SU-DHL-6 (cell line): ENCODE measurements around the gene CDC42BPA.

Source experiments
- H2AFZ ChIP-seq: fragments of 200-600 bp; sonication (generic); 2 replicates; pipeline ENCODE4 v1.6.1; 2014; ENCODE audit warnings: low read depth, mild to moderate bottlenecking, moderate library complexity, mixed read lengths, antibody characterized with exemption, low read length; ENCODE audit not compliant: severe bottlenecking
- H3F3A ChIP-seq: fragments of 200-600 bp; shearing (Covaris generic); 2 replicates; pipeline ENCODE4 v1.6.0; 2016; ENCODE audit warnings: antibody characterized with exemption, mild to moderate bottlenecking; ENCODE audit not compliant: insufficient read depth
- H3K27ac ChIP-seq: fragments of 200-600 bp; sonication (generic); 2 replicates; pipeline ENCODE4 v1.5.1; 2016; ENCODE audit warnings: low read depth, mild to moderate bottlenecking, low read length, moderate library complexity, mixed read lengths
- H3K27me3 ChIP-seq: fragments of 200-600 bp; sonication (generic), shearing (Covaris generic); 2 replicates; pipeline ENCODE4 v1.6.0; 2014; ENCODE audit warnings: mild to moderate bottlenecking, low read length
- H3K36me3 ChIP-seq: fragments of 200-600 bp; sonication (generic); 2 replicates; pipeline ENCODE4 v1.6.1; 2014; ENCODE audit warnings: mild to moderate bottlenecking, low read length, mixed read lengths
- H3K4me2 ChIP-seq: fragments of 300-600, 200-600 bp; shearing (Covaris generic), sonication (generic); 2 replicates; pipeline ENCODE4 v1.6.0; 2014; ENCODE audit warnings: low read length, low read depth, mild to moderate bottlenecking; ENCODE audit not compliant: poor library complexity, severe bottlenecking
- H3K4me3 ChIP-seq: fragments of 200-600 bp; sonication (generic); 2 replicates; pipeline ENCODE4 v1.5.1; 2014; ENCODE audit warnings: antibody characterized with exemption, low read length, mild to moderate bottlenecking, mixed read lengths; ENCODE audit not compliant: insufficient read depth, poor library complexity, severe bottlenecking
- H3K79me2 ChIP-seq: fragments of 200-600 bp; sonication (generic); 2 replicates; pipeline ENCODE4 v1.6.1; 2014; ENCODE audit warnings: mild to moderate bottlenecking, low read length, moderate library complexity; ENCODE audit not compliant: insufficient read depth
- H3K9ac ChIP-seq: fragments of 200-600 bp; sonication (generic); 2 replicates; pipeline ENCODE4 v1.7.0; 2014; ENCODE audit warnings: mild to moderate bottlenecking, low read length
- H3K9me2 ChIP-seq: fragments of 200-600 bp; sonication (generic); replicated peaks from 2 replicates; pipeline ENCODE4 v1.6.1; 2014; ENCODE audit warnings: low read length; ENCODE audit not compliant: insufficient read depth
- H3K9me3 ChIP-seq: fragments of 200-600 bp; sonication (generic); 2 replicates; pipeline ENCODE4 v1.6.1; 2014; ENCODE audit warnings: low read length, mixed read lengths; ENCODE audit not compliant: insufficient read depth
- H4K20me1 ChIP-seq: fragments of 200-600 bp; sonication (generic); 2 replicates; pipeline ENCODE4 v1.6.1; 2014; ENCODE audit warnings: low read depth, mild to moderate bottlenecking, antibody characterized with exemption, low read length, moderate library complexity, mixed read lengths
- CTCF ChIP-seq: fragments of 200-600 bp; sonication (generic); IDR thresholded peaks from one replicate; pipeline ENCODE4 v1.5.1; 2017; ENCODE audit warnings: antibody characterized with exemption, mild to moderate bottlenecking, low read length, moderate library complexity; ENCODE audit not compliant: insufficient read depth, poor library complexity, severe bottlenecking
- EZH2phosphoT487 ChIP-seq: fragments of 200-600 bp; sonication (generic), shearing (Covaris generic); conservative IDR thresholded peaks from 2 replicates; pipeline ENCODE4 v1.6.1; 2018; ENCODE audit warnings: mild to moderate bottlenecking, antibody characterized with exemption, low read length, moderate library complexity, mixed read lengths

Gene CDC42BPA

GRCh38 chr1:226965581-226966440 lies 352.5 kb downstream of the CDC42BPA start:
- H3K4me2 ChIP-seq: no peak overlapping the region
- no peak for TF ChIP-seq CTCF
- no peak for TF ChIP-seq EZH2phosphoT487
- H3K9me2 ChIP-seq: no peaks in the 10 kb centered on the region
- no peak overlapping the region for H3K9ac ChIP-seq
- H3K79me2 ChIP-seq: no peaks in the 10 kb centered on the region
- no peaks in the 10 kb centered on the region for H3K27me3 ChIP-seq
- H3K4me3 ChIP-seq: no peak overlapping the region
- H3F3A ChIP-seq: no peaks in the 10 kb centered on the region
- no peaks in the 10 kb centered on the region for H3K36me3 ChIP-seq
- H3K9me3 ChIP-seq: no peaks in the 10 kb centered on the region
- no peak overlapping the region for H2AFZ ChIP-seq
- H4K20me1 ChIP-seq: no peaks in the 10 kb centered on the region
- no peak overlapping the region for H3K27ac ChIP-seq

GRCh38 chr1:226964611-226965486 lies 353.4 kb downstream of the CDC42BPA start:
- Histone ChIP-seq H3F3A (no peaks in the 10 kb centered on the region), H3K9ac (no peak overlapping the region), H4K20me1 (no peaks in the 10 kb centered on the region), H3K79me2 (no peaks in the 10 kb centered on the region), H3K36me3 (no peaks in the 10 kb centered on the region), H3K27me3 (no peaks in the 10 kb centered on the region), H3K27ac (no peak overlapping the region), H3K9me2 (no peaks in the 10 kb centered on the region), H3K4me2 (no peak overlapping the region), H2AFZ (no peak overlapping the region), H3K9me3 (no peaks in the 10 kb centered on the region), H3K4me3 (no peak overlapping the region)
- TF ChIP-seq CTCF (no peak), EZH2phosphoT487 (no peak)

GRCh38 chr1:226964068-226964425 lies 354.2 kb downstream of the CDC42BPA start:
- Histone ChIP-seq H3K36me3 (no peaks in the 10 kb centered on the region), H3K27me3 (no peaks in the 10 kb centered on the region), H3F3A (no peaks in the 10 kb centered on the region), H3K9ac (no peak overlapping the region), H3K9me2 (no peaks in the 10 kb centered on the region), H4K20me1 (no peaks in the 10 kb centered on the region), H3K4me3 (no peak overlapping the region), H3K9me3 (no peaks in the 10 kb centered on the region), H3K27ac (no peak overlapping the region), H3K79me2 (no peaks in the 10 kb centered on the region), H2AFZ (no peak overlapping the region), H3K4me2 (no peak overlapping the region)
- no peak for TF ChIP-seq EZH2phosphoT487
- no peak for TF ChIP-seq CTCF
